Cortex of kidney (tissue), 1 donor: ENCODE measurements around the gene PLCB1.
"Not testable (repeated sequence)": the region's sequence is repeated elsewhere in the genome, so short reads cannot be mapped to it uniquely, and the experiment has no call there.

ENCODE experiments used
- DNase-seq: peaks from one replicate; lab custom pipeline; 2025; lab: John Stamatoyannopoulos, UW

PLCB1 gene

DNA sequence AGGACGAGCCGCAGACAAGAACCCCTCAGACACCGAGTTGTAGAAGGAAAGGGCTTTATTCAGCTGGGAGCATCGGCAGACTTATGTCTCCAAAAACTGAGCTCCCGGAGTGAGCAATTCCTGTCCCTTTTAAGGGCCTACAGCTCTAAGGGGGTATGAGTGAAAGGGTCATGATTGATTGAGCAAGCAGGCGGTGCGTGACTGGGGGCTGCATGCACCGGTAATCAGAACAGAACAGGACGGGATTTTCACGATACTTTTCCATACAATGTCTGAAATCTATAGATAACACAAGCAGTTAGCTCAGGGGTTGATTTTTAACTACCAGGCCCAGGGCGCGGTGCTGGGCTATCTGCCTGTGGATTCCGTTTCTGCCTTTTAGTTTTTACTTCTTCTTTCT lies 710.5 kb downstream of the PLCB1 start:
- no peak for DNase-seq

DNA sequence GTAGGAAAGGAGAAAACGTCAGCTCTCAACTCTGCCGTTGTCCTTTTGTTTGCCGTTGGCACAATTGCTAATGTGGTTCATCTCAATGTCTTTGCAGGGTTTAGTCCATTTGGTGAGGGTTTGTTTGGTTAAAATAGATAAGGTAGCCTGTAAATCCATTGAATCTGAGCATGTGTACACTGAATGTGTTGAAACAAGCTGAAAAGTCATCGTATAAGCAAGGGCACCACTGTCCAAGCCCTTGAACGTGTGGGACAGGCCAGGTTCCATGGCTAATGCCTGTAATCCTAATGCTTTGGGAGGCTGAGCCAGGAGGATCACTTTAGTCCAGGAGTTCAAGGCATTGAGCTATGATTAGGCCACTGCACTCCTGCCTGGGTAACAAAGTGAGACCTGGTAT lies 712.1 kb downstream of the PLCB1 start:
- no peak for DNase-seq

DNA sequence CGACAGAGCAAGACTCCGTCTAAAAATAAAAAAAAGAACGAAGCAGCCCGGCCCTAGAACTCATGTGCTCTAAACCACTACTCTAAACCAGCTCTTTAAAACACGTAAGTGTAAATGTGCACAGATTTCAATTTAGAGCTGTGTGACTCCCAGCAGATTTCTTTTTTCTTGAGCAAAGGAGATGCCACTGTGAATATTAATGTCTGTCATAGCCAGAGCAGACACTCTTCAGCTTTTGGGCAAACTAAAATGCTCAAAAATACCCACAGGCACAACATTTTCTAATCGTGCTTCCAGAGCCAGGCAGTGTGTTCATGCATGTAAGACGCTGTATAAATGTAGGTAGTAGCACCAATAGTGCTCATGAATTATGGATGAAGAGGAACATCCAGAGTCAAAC lies 717.9 kb downstream of the PLCB1 start:
- DNase-seq = no peak

DNA sequence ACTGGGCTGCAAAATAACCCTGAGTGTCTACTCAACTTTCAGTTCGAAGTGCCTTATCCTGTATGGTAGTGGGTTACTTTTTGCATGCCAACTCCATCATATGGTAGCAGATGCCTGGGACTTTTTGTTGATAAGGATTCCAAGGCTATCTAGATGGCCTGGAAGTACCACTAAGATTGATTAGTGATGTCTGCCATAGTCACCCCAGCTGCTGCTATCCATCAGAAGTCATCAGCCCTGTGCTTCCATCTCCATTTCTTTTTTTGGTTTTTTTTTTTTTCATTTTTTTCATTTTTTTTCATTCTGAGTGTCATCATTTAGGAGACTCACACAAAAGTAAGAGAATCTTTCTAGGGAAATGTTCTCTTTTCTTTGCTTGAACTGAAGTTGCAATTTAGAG lies 719.4 kb downstream of the PLCB1 start:
- DNase-seq = no peak

DNA sequence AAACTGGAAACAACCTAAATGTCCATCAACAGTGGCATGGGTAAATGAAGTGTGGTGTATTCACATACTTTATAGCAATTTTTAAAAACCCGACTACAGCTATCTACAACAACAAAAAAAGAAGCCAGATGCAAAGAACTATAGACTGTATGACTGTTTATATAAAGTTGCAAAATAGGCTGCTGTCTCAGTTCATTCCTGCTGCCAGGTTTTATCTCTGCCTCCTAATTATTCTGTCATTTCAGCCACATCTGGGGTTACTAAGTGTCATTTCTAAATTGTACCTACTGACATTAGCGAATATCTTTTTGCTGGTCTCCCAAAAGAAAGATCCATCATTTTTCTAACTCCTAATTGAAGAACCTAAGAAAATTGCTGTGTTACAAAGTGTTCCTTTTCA lies 719.9 kb downstream of the PLCB1 start:
- not testable (repeated sequence) for DNase-seq

DNA sequence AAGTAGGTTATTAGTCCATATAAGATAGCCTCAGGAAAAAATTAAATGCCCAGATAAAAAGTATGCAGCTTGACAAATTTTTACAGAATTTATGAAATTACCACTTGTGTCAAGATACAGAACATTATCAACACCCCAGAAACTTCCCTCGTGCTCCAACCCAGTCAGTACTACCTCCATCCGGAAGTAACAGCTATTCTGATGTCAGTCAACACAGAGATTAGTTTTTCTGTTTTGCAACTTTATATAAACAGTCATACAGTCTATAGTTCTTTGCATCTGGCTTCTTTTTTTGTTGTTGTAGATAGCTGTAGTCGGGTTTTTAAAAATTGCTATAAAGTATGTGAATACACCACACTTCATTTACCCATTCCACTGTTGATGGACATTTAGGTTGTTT lies 721.1 kb downstream of the PLCB1 start:
- DNase-seq = not testable (repeated sequence)

DNA sequence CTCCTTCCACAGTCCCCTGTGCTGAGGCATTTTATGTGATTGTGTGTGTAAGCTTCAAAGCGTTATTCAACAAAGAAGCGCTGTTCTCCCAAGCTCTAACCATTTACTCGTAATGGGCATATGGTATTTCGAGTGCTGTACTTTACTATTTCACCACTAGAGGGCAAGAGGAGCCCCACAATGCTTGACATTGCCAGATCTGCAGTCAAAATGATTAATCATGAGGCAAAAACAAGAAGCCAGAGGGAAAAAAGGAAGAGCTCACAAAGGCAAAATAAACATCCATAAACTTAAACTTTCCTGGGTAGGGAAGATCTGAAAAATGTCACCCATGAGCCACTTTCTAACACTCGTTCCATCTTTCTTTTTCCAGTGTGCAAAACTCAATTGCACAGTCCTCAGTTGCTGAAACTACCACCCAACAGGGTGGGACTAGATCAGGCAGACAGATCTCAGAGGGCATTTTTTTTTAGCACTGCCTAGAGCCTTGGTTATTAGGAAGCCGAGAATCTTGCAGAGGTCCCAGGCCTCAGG lies 721.8 kb downstream of the PLCB1 start:
- DNase-seq = no peak

DNA sequence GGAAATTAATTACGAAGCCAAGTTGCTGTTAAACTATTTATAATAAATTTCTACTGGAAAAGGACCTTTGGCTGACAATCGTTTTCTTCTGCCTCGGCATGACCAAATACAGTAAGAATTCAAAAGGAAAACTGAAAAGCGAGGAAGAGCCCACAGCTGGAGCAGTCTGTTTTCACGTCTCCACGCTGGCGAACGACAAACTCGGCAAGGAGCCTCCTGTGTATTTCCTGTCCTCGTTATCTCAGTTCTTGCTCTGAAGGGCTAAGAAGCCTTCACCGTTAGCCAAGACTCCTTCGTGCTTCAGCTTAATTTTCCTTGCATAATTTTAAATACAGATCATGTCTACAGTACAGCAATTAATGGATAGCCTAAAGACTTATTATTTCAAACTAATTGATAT lies 722.5 kb downstream of the PLCB1 start:
- DNase-seq = no peak

DNA sequence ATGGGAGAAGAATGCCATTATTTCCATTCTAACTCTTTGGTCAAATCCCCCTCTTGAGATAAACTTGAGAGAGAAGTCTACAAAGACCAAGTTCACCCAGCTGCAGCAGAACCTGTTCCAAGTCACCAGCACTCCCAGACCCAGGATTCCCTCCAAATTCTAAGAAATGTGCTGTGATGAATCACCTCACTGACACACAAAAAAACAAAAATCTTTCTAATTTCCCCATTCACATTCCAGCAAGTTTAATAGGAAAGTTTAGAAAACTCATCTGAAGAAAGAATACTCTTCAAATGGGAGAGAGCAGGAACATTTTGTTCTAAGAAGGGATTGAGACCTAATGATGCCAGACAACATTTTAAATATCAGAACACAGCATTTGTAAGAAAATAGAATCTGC lies 723.2 kb downstream of the PLCB1 start:
- no peak for DNase-seq

DNA sequence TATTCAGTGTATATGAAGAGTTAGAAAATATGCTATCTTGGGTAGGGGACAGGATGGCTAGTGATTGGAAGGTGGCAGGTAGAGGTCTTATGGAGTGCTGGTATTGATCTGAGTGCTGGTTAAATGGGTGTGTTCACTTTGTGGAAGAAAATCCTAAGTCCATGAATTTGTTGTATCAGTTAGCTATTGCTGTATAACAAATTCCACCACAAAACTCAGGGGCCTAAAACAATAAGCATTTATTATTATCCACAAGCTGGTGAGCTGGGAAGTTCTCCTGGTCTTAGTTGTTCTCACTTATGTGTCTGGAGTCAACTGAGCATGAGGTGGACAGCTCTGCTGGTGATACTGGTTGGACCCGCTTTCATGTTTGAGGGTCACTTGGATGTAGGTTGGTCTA lies 724.6 kb downstream of the PLCB1 start:
- no peak for DNase-seq

DNA sequence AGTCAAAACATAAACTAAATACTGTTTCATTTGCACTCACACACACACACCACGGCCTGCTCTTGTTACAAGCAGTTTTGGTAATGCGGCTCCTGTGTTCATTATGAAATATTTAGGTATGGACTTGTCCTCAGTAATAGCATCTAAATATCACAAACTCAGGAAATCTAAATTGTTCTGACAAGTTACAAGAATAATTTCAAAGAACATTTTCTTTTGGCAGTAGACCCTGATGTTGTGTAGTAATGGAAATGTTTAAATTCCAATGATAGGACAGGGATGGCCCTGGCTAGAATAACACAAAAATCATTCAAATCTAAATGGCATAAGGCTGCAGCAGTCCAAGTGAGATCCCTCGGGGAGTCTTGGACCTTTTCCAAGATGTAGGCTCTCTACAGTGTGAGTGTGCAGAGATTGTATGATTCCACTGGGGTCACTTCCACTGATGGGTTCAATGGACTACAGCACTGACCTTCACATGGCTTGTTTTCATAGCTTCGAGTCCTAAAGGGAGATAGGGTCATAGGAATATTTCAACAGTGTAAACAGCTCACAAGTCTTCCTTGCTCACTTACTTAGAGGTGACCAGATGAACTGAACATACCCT lies 726.2 kb downstream of the PLCB1 start:
- no peak for DNase-seq

DNA sequence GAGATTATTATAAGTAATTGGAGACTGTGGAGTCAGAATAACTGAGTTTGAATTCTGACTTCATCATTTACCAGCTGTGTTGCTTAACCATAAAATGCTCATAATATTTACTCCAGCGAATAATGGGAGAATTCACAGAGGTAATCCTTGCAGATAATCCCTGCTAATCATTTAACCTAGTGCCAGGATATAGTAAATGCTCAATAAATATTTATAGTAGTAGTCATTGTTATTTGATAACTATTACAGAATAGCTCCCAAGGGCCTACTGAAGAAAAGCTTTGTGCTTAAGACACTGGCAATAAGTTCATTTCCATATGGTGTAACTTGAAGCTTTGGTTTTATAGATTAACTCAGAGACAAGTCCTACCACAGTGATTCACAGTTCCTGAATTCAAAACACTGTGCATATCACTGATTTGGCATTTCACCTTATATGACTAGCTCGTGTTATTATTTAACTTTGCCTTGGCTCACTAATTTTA lies 728.0 kb downstream of the PLCB1 start:
- DNase-seq = no peak

DNA sequence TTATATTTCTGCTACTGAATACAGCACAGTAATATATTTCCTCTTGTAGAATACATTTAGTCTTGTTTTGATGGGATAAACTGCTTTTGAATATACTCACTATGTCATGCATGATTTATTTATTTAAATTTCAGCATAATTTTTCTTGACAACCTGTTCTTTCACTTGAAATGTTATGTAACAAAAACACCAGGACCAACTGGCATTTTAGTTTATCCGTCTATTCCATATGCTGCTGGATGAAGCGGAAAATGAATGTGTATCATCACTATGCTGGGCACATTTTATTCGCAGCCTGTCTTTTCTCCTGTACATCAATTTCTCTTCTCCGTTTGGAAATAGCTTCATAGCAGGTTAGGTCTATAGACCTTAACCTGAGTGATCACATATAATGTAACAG lies 730.0 kb downstream of the PLCB1 start:
- DNase-seq = no peak

DNA sequence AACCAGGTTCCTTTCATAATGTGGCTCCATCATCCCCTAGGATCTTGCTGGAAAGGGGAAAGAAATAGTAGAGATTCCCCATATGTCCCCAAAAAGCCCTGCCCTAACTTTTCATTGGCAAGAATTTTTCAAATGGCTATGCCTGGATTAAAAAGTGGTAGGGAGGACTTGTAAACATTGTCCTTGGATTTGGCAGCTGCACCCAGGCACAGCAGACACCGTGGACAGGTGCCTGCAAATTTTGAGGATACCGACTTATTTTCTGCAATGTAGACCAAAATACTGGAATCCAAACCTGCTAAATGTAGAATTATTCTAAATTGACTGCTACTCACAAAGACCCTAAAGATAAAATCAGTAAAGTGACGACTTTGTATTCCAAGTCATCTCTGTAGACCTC lies 733.6 kb downstream of the PLCB1 start:
- no peak for DNase-seq

DNA sequence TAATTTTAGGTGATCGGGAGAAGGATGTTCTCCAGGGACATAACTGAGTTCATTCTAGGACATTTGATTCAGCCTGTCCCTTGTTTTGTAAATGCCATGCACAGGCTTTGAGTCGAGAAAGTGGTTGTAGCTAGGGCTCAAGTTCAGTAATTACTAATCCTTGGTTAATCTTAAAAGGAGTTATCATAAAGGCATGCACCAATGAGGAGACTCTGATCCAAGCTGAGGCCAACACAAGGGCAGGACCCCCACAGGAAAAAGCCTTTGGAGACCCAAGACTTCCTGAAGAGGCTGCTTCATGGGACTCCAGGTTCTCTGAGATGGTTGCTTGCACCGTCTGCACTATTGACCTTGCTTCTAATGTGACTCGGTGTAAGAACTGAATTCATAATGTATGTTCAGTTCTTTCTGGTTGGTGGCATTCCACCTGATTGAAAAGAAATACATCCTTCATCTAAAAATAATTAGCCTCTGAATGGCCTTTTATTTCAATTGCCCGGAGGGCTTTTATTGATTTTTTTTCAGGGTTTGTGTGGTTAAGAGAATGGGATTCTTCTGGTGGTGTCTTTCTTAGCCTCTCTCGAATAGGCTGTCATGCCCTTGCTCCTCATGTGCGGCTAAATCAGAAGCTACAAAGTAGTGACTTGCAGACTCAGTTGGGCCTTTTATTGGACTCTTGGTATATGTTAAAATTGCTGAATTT lies 735.1 kb downstream of the PLCB1 start:
- no peak for DNase-seq

DNA sequence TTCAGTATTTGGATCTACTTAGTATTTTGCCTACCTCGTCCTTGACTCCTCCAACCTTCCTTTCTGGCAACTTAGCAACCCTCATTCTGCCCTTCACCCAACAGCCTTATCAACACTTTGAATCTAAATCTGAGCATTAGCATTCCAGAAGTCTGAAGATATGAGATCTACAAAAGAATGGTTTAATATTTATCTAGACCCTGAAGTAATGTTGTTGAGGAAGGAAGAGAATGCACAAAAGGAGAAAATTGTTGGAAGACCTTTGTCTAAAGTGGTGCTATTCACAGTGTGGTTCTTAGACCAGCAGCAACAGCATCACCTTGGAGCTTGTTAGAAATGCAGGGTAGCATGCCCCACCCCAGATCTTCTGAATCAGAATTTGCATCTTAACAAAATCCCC lies 738.6 kb downstream of the PLCB1 start:
- no peak for DNase-seq

DNA sequence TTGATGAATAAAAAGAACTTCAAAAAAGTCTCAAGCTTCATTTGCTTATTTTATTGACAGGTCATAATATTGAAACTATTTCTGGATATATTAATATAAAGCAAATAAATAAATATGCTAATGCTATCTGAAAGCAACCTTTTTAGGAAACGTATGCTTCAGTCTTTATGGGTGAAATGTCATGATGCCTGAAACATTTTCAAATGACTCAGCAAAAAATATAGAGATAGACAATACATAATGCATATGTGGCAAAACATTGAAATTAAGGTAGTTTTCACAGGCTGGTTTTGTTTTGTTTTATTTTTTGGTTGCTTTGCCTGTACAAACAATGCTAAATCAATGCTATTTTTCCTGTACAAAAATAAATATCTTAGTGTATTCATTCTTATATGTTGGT lies 742.4 kb downstream of the PLCB1 start:
- DNase-seq = no peak

DNA sequence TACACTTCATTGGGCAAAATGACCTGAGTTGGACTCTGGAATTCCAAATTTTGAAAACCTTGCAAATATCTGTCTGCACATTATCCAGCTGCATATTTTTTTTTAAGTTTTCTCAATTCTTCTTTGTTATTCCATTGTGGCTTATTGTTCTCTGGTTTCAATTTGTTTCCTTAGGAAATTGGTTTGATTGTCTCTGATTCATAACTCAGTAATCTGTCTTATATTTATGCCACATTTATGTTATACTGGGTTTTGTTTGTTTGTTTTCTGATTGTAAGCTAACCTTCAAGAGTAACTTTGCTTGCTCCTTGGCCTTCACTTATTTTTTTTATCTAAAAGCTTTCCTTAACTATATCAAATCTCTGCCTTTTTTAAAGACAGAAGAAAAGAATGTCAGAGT lies 743.5 kb downstream of the PLCB1 start:
- no peak for DNase-seq

DNA sequence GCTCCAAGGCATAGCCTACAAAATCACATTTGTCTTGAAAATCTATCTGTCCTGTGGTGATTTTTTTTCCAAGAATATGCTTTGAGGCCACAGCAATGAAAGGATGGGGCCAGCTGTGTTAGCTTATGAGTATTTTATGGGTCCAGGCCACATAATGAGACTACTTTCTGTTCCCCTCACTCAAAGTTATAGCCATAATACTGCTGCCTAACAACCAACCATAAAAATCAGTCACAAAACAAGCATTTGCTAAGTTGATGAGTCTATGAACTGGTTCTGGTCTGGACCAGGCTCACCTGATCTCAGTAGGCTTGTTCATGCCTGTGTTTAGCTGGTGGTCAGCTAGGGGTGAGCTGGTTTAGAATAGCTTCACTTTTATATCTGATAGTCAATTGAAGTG lies 744.3 kb downstream of the PLCB1 start:
- no peak for DNase-seq

DNA sequence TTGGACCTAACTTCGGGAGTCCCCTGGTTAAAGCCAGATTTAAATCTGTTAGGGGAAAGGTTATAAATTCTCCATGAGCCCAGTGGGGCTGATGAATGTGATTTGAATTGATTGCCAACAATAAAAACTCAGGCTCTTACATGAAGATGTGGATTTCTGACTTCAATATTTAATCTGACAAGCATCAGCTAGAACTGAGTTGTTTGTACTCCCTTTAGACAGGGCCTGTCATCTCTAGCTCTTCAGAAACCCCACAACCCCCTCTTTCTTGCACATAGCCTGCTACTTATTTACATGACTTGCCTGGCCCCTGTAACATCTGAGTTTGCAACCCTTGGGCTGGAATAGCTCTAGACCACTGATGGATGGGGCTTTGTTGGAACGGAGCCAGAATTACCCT lies 745.2 kb downstream of the PLCB1 start:
- DNase-seq = no peak

DNA sequence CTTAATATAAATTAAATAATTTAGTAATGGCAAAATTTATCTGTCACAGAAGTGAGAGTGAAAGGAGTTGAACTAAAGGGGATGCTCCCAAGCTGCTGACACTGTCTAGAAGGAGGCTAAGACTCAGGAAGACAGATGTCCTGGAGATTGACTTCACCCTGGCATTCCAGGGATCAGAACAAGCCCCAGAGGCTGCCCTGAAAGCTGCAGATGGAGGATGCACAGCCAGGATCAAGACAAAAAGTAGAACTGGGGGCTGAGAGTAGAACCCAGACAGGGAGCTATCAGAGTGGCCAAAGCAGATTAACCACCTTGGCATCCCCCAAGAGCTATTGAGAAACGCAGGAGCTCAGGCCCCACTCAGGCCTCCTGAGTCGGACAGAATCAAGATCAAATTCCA lies 747.6 kb downstream of the PLCB1 start:
- DNase-seq = no peak

DNA sequence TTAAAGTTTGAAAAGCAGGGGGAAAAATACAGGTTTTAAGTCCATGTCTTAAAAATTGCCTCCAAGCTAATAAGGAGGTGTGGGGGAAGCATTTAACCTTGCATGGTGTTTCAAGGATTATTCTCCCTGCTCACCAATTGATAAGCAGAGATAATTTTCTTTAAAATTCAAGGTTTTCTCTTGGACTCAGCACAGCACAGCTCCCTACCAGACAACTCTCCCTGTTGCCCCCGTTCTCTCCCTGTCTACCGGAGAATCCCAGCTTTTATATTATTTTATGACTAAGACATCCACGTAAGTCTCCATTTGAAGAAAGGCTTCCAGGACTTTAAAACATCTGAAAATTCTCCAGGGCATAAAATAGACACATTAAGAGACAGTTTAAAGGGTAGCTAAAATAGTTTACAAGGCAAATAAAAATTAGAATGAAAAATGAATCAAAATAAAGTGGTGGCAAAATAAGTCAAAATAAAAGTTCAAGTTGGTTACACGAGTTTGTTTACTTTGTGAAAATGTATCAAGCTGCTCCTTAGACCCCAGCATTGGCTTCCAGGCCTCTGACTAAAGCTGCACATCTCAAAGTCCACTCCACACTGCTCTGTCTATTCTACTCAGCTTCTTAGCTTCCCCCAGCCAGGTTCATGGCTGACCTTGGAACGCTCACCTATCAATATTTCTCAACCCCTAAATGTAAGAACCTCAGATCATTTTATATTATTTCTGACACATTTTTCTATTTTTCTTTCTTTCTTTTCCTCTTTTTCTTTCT lies 748.2 kb downstream of the PLCB1 start:
- no peak for DNase-seq

DNA sequence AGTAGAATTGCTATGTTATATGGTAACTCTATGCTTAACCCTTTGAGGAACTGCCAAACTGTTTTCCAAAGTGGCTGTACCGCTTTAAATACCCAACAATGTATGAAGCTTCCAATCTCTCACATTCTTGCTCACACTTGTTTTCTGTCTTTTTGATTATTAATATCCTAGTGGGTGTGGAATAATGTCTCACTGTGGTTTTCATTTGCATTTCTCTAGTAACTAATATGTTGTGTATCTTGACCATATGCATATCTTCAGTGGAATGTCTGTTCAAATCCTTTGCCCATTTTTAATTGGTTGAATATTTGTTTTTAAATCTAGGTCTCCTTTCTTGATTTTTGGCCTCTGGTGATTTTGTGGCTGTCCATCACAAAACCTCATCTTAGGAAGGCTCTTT lies 759.0 kb downstream of the PLCB1 start:
- no peak for DNase-seq
